Stimulated activated CD4-positive, alpha-beta T cell treated with anti-CD3 and anti-CD28 coated beads, Interleukin-12 subunit alpha, Interleukin-12 subunit beta, amount 100 ng/mL, for 48 hours (primary cell): ENCODE data around the gene KLRF2.
"Not testable (repeated sequence)": the region's sequence is repeated elsewhere in the genome, so short reads cannot be mapped to it uniquely, and the experiment has no call there.

Experiments used
- DNase-seq, 3 donors: peaks; one replicate each; pipeline ENCODE4 v3.0.0-alpha.2; 2020; ENCODE audit warnings: low read depth in 2 of 3, low spot score in 1 of 3

Gene KLRF2

GRCh38 chr12:9881246-9881645 is at the start of gene KLRF2:
KLRF2 (plus strand) TSS chr12:9881489; CDS start chr12:9881596, 107 bp downstream.
- DNase-seq, result no peak

GRCh38 chr12:9831720-9832119 is 49.6 kb upstream of the KLRF2 start:
- DNase-seq, result no peak

- no peak for DNase-seq
Measured at GRCh38 chr12:9843407-9843806, 37.9 kb upstream of the KLRF2 start.

GRCh38 chr12:9848899-9849298 is 32.4 kb upstream of the KLRF2 start:
- no peak for DNase-seq

- no peak for DNase-seq
Measured at GRCh38 chr12:9851050-9851449, 30.2 kb upstream of the KLRF2 start.

- no peak for DNase-seq
Measured at GRCh38 chr12:9851927-9852326, 29.4 kb upstream of the KLRF2 start.

- no peak for DNase-seq
Measured at GRCh38 chr12:9856151-9856550, 25.1 kb upstream of the KLRF2 start.

- DNase-seq, result no peak
Measured at GRCh38 chr12:9856894-9857293, 24.4 kb upstream of the KLRF2 start.

- no peak for DNase-seq
Measured at GRCh38 chr12:9858135-9858534, 23.2 kb upstream of the KLRF2 start.

- DNase-seq, result no peak
Measured at GRCh38 chr12:9864913-9865675, 16.2 kb upstream of the KLRF2 start.

GRCh38 chr12:9866860-9867269 is 14.4 kb upstream of the KLRF2 start:
- peak in 1 of 3 donors; percentile 7 for DNase-seq

GRCh38 chr12:9867531-9867930 is 13.8 kb upstream of the KLRF2 start:
- no peak for DNase-seq

- no peak for DNase-seq
Measured at GRCh38 chr12:9868311-9868801, 12.9 kb upstream of the KLRF2 start.

- no peak for DNase-seq
Measured at GRCh38 chr12:9868951-9869306, 12.4 kb upstream of the KLRF2 start.

- DNase-seq, result peak in 1 of 3 donors; percentile 14
Measured at GRCh38 chr12:9869307-9870161, 11.8 kb upstream of the KLRF2 start, which contains the start of gene CLEC2B. CLEC2B (minus strand) TSS chr12:9869354.

GRCh38 chr12:9870286-9870866 is 10.9 kb upstream of the KLRF2 start:
- DNase-seq, result no peak

- DNase-seq, result peak in 1 of 3 donors; percentile 9
Measured at GRCh38 chr12:9872162-9872561, 9.1 kb upstream of the KLRF2 start.

GRCh38 chr12:9872742-9873141 is 8.5 kb upstream of the KLRF2 start:
- no peak for DNase-seq

GRCh38 chr12:9876120-9876519 is 5.2 kb upstream of the KLRF2 start:
- DNase-seq, result not testable (repeated sequence)

- DNase-seq, result no peak
Measured at GRCh38 chr12:9880532-9881078, 684 bp upstream of the KLRF2 start.

- DNase-seq, result no peak
Measured at GRCh38 chr12:9881988-9882387, 699 bp downstream of the KLRF2 start.
